ENCODE measurements around the gene CDH23.

The CDH23 gene

GRCh38 chr10:71671994-71672946 lies 275.6 kb downstream of the CDH23 start:
- DNase-seq = no peak

- no peak for DNase-seq
Observed at GRCh38 chr10:71675295-71675970, 278.7 kb downstream of the CDH23 start.

- no peak for DNase-seq
Observed at GRCh38 chr10:71677261-71677660, 280.5 kb downstream of the CDH23 start.

- no peak for DNase-seq
Observed at GRCh38 chr10:71678057-71678805, 281.5 kb downstream of the CDH23 start.

GRCh38 chr10:71679425-71679824 lies 282.7 kb downstream of the CDH23 start:
- DNase-seq = no peak

- no peak for DNase-seq
Observed at GRCh38 chr10:71681977-71682376, 285.3 kb downstream of the CDH23 start.

- no peak for DNase-seq
Observed at GRCh38 chr10:71683301-71683700, 286.6 kb downstream of the CDH23 start.

- DNase-seq = no peak
Observed at GRCh38 chr10:71684356-71685173, 287.8 kb downstream of the CDH23 start.

- no peak for DNase-seq
Observed at GRCh38 chr10:71685554-71686232, 289.0 kb downstream of the CDH23 start.

GRCh38 chr10:71687077-71687476 lies 290.4 kb downstream of the CDH23 start:
- DNase-seq = no peak

- DNase-seq = no peak
Observed at GRCh38 chr10:71687480-71687879, 290.8 kb downstream of the CDH23 start.

- DNase-seq = no peak
Observed at GRCh38 chr10:71688256-71688655, 291.5 kb downstream of the CDH23 start.

GRCh38 chr10:71690094-71690720 lies 293.5 kb downstream of the CDH23 start:
- DNase-seq = no peak

- DNase-seq = no peak
Observed at GRCh38 chr10:71691405-71691804, 294.7 kb downstream of the CDH23 start.

GRCh38 chr10:71692598-71693306 lies 296.0 kb downstream of the CDH23 start:
- no peak for DNase-seq

- no peak for DNase-seq
Observed at GRCh38 chr10:71693377-71693776, 296.7 kb downstream of the CDH23 start.

GRCh38 chr10:71694039-71694501 lies 297.4 kb downstream of the CDH23 start:
- no peak for DNase-seq

GRCh38 chr10:71694567-71694968 lies 297.8 kb downstream of the CDH23 start:
- peak; percentile 40 to 77 for DNase-seq

- DNase-seq = no peak
Observed at GRCh38 chr10:71695502-71696476, 299.1 kb downstream of the CDH23 start.

Data from CD4-positive, alpha-beta T cell treated with Interleukin-1 beta for 1 hour (primary cell).